ENCODE data around the gene ZNF337. TPM values are rescaled to one million over a fixed set of nuclear protein-coding genes. Genes with fewer than 3 reads are reported as not detected.
"Not testable (repeated sequence)": the region's sequence is repeated elsewhere in the genome, so short reads cannot be mapped to it uniquely, and the experiment has no call there.

The ZNF337 gene
- total RNA-seq, 1 donor from 2014 or later = 15.6 TPM

- H4K20me1 ChIP-seq (ENCODE audit: insufficient read depth, low read length) = no peaks in the 10 kb centered on the region
- H3K27ac Mint-ChIP-seq (ENCODE audit: unreplicated experiment) = no peak overlapping the region
- no peak overlapping the region for H2AFZ ChIP-seq (ENCODE audit: low read depth, low read length)
- DNase-seq (ENCODE audit: low read depth) (no peak), FAIRE-seq (no peak)
- H3K9me3 ChIP-seq (ENCODE audit: insufficient read depth, low read depth, low read length) = no peaks in the 10 kb centered on the region
- no peak overlapping the region for H3K4me3 ChIP-seq (ENCODE audit: insufficient read depth, low read depth, low read length)
- TF ChIP-seq CTCF (IDR thresholded peaks at IDR 0.05; ENCODE audit: insufficient read depth, low read depth, low read length) (no peak), EZH2 (IDR thresholded peaks at IDR 0.05; ENCODE audit: insufficient read depth, low read length) (no peak)
- H3K4me1 ChIP-seq (ENCODE audit: insufficient read depth, low read length) = no peaks in the 10 kb centered on the region
- H3K4me1 Mint-ChIP-seq (ENCODE audit: low read depth, unreplicated experiment) = no peaks in the 10 kb centered on the region
- no peaks in the 10 kb centered on the region for H3K27me3 Mint-ChIP-seq (ENCODE audit: low read depth, unreplicated experiment)
- no peak overlapping the region for H3K4me3 Mint-ChIP-seq (ENCODE audit: unreplicated experiment)
- H3K36me3 Mint-ChIP-seq (ENCODE audit: low read depth, unreplicated experiment) = no peaks in the 10 kb centered on the region
- H3K9ac ChIP-seq (ENCODE audit: low read length) = no peak overlapping the region
- no peak overlapping the region for H3K4me2 ChIP-seq (ENCODE audit: low read length)
- no peaks in the 10 kb centered on the region for H3K36me3 ChIP-seq (ENCODE audit: insufficient read depth, low read length)
- no peak overlapping the region for H3K27ac ChIP-seq (ENCODE audit: low read depth, low read length)
- H3K27me3 ChIP-seq (ENCODE audit: insufficient read depth, low read length) = no peaks in the 10 kb centered on the region
- no peaks in the 10 kb centered on the region for H3K9me3 Mint-ChIP-seq (ENCODE audit: unreplicated experiment)
- no peaks in the 10 kb centered on the region for H3K79me2 ChIP-seq (ENCODE audit: insufficient read depth, low read length)
Measured at GRCh38 chr20:25654487-25654886, 42.2 kb downstream of the ZNF337 start.

- H3K4me3 Mint-ChIP-seq (ENCODE audit: unreplicated experiment); DNase-seq (ENCODE audit: low read depth); H3K4me3 ChIP-seq (ENCODE audit: insufficient read depth, low read depth, low read length); H4K20me1 ChIP-seq (ENCODE audit: insufficient read depth, low read length); H3K9me3 Mint-ChIP-seq (ENCODE audit: unreplicated experiment); H3K4me1 Mint-ChIP-seq (ENCODE audit: low read depth, unreplicated experiment); H3K36me3 Mint-ChIP-seq (ENCODE audit: low read depth, unreplicated experiment); H3K36me3 ChIP-seq (ENCODE audit: insufficient read depth, low read length); H3K27me3 ChIP-seq (ENCODE audit: insufficient read depth, low read length); H3K4me1 ChIP-seq (ENCODE audit: insufficient read depth, low read length); H3K79me2 ChIP-seq (ENCODE audit: insufficient read depth, low read length); H3K9me3 ChIP-seq (ENCODE audit: insufficient read depth, low read depth, low read length); H3K9ac ChIP-seq (ENCODE audit: low read length); H3K27ac ChIP-seq (ENCODE audit: low read depth, low read length); H3K4me2 ChIP-seq (ENCODE audit: low read length); H3K27me3 Mint-ChIP-seq (ENCODE audit: low read depth, unreplicated experiment); H3K27ac Mint-ChIP-seq (ENCODE audit: unreplicated experiment); H2AFZ ChIP-seq (ENCODE audit: low read depth, low read length); FAIRE-seq: not testable (repeated sequence)
Measured at GRCh38 chr20:25652866-25653265, 43.8 kb downstream of the ZNF337 start.

GRCh38 chr20:25644814-25645213 is 51.8 kb downstream of the ZNF337 start:
- Histone ChIP-seq H3K27me3 (ENCODE audit: insufficient read depth, low read length) (no peaks in the 10 kb centered on the region), H3K36me3 (ENCODE audit: insufficient read depth, low read length) (no peaks in the 10 kb centered on the region), H3K9me3 (ENCODE audit: insufficient read depth, low read depth, low read length) (no peaks in the 10 kb centered on the region), H3K4me1 (ENCODE audit: insufficient read depth, low read length) (no peaks in the 10 kb centered on the region), H3K27ac (ENCODE audit: low read depth, low read length) (no peak overlapping the region), H3K4me2 (ENCODE audit: low read length) (no peak overlapping the region), H3K4me3 (ENCODE audit: insufficient read depth, low read depth, low read length) (no peak overlapping the region), H3K79me2 (ENCODE audit: insufficient read depth, low read length) (no peaks in the 10 kb centered on the region), H3K9ac (ENCODE audit: low read length) (no peak overlapping the region), H4K20me1 (ENCODE audit: insufficient read depth, low read length) (no peaks in the 10 kb centered on the region), H2AFZ (ENCODE audit: low read depth, low read length) (no peak overlapping the region)
- Mint-ChIP-seq H3K27ac (ENCODE audit: unreplicated experiment) (no peak overlapping the region), H3K27me3 (ENCODE audit: low read depth, unreplicated experiment) (no peaks in the 10 kb centered on the region), H3K4me3 (ENCODE audit: unreplicated experiment) (no peak overlapping the region), H3K9me3 (ENCODE audit: unreplicated experiment) (peaks cover 4% of the 10 kb centered on the region), H3K36me3 (ENCODE audit: low read depth, unreplicated experiment) (peaks cover 11% of the 10 kb centered on the region), H3K4me1 (ENCODE audit: low read depth, unreplicated experiment) (no peaks in the 10 kb centered on the region)
- TF ChIP-seq EZH2 (IDR thresholded peaks at IDR 0.05; ENCODE audit: insufficient read depth, low read length) = no peak
- TF ChIP-seq CTCF (IDR thresholded peaks at IDR 0.05; ENCODE audit: insufficient read depth, low read depth, low read length) = no peak
- FAIRE-seq = no peak
- no peak for DNase-seq (ENCODE audit: low read depth)
